A549 (cell line): ENCODE data around the gene KIFC1. TPM values are rescaled to one million over a fixed set of nuclear protein-coding genes. Genes with fewer than 3 reads are reported as not detected.
A peak's percentile ranks its signal among the peaks of the same experiment; 100 is the strongest.

Source experiments
- ATAC-seq, 2 experiments: fragments of 200-7000 bp in 1 of 2; fragments of >200 bp in 1 of 2; cut with Nextera tagmentation in 1 of 2; cut with Tn5 transposase in 1 of 2; 3 replicates each; pipeline versions ENCODE4 v1.8.0 to v1.9.1; 2018 to 2020; ENCODE audit warnings: mild to moderate bottlenecking in 1 of 2, moderate library complexity in 1 of 2
- CTCF ChIA-PET: fragments of 300-600 bp; sonication (Branson Sonifier 250); formaldehyde crosslinking; extraction: SDS; loops from one replicate; lab custom pipeline; 2021; ENCODE audit warnings: antibody characterized with exemption, inconsistent platforms; lab: Yijun Ruan, JAX
- POLR2A ChIA-PET: fragments of 350-600 bp; formaldehyde crosslinking; extraction: SDS; loops from one replicate; lab custom pipeline; 2021; ENCODE audit warnings: antibody characterized with exemption, inconsistent platforms; lab: Yijun Ruan, JAX
- DNase-seq, 2 experiments: peaks; one replicate each; pipeline versions ENCODE4 v3.0.0 to v3.0.0-alpha.2; 2011 to 2016; ENCODE audit warnings: low read depth in 1 of 2, low spot score in 1 of 2
- FAIRE-seq: peaks from 2 replicates; lab custom pipeline; 2011; peaks lifted over from hg19 to GRCh38; lab: Jason Lieb, UNC
- H3K27ac ChIP-seq, 2 experiments: fragments of >200 bp; sonication (Bioruptor Twin); formaldehyde crosslinking; 3 replicates each; pipeline ENCODE4 v1.5.1; 2016 to 2017
- H3K4me1 ChIP-seq: fragments of >200 bp; sonication (Bioruptor Twin); formaldehyde crosslinking; 3 replicates; pipeline ENCODE4 v1.6.1; 2016
- H3K4me2 ChIP-seq: fragments of >200 bp; sonication (Bioruptor Twin); formaldehyde crosslinking; 3 replicates; pipeline ENCODE4 v1.6.1; 2016
- H3K4me3 ChIP-seq: fragments of >200 bp; sonication (Bioruptor Twin); formaldehyde crosslinking; 3 replicates; pipeline ENCODE4 v1.5.1; 2016
- H3K9me3 ChIP-seq: fragments of >200 bp; sonication (Bioruptor Twin); formaldehyde crosslinking; 3 replicates; pipeline ENCODE4 v1.6.1; 2016
- CBX2 ChIP-seq: fragments of 200-600 bp; sonication (generic); IDR thresholded peaks from 2 replicates; pipeline ENCODE4 v1.6.1; 2016; ENCODE audit warnings: low read depth, mild to moderate bottlenecking, borderline replicate concordance
- EP300 ChIP-seq, 2 experiments: fragments of >200 bp; sonication (Bioruptor Twin); formaldehyde crosslinking; IDR thresholded peaks; 2 replicates in 1 of 2; 3 replicates in 1 of 2; pipeline ENCODE4 v1.6.1; 2016 to 2017
- HOXA7 ChIP-seq: fragments of 250-450 bp; sonication (Bioruptor Pico); IDR thresholded peaks from 2 replicates; pipeline ENCODE4 v1.5.0; 2020; ENCODE audit warnings: mild to moderate bottlenecking, moderate library complexity
- JUN ChIP-seq, 2 experiments: fragments of >200 bp; sonication (Bioruptor Twin); formaldehyde crosslinking; IDR thresholded peaks; 2 replicates in 1 of 2; 3 replicates in 1 of 2; pipeline ENCODE4 v1.6.1; 2016 to 2017
- KDM1A ChIP-seq: fragments of 200-600 bp; sonication (generic); IDR thresholded peaks from 2 replicates; pipeline ENCODE4 v1.6.1; 2016; ENCODE audit warnings: low read depth, mild to moderate bottlenecking
- KDM5A ChIP-seq: fragments of 200-600 bp; sonication (generic); IDR thresholded peaks from 2 replicates; pipeline ENCODE4 v1.6.1; 2016; ENCODE audit warnings: antibody characterized with exemption, mild to moderate bottlenecking
- NPAS2 ChIP-seq: fragments of 250-450 bp; sonication (Bioruptor Pico); IDR thresholded peaks from 2 replicates; pipeline ENCODE4 v1.8.0; 2022; ENCODE audit warnings: mild to moderate bottlenecking, moderate library complexity, borderline replicate concordance
- PHF8 ChIP-seq: fragments of 200-600 bp; sonication (generic); IDR thresholded peaks from 2 replicates; pipeline ENCODE4 v1.6.1; 2016; ENCODE audit warnings: low read depth, mild to moderate bottlenecking, antibody characterized with exemption, moderate library complexity, borderline replicate concordance
- POLR2A ChIP-seq: IDR thresholded peaks from 2 replicates; pipeline ENCODE4 v1.6.1; 2012; ENCODE audit warnings: mild to moderate bottlenecking, low read length
- ZNF302 ChIP-seq: fragments of 250-450 bp; sonication (Bioruptor Pico); IDR thresholded peaks from 2 replicates; pipeline ENCODE4 v1.9.0; 2021; ENCODE audit warnings: inconsistent platforms, mild to moderate bottlenecking, moderate library complexity
- WGBS: methylation state at CpG from one replicate; pipeline ENCODE4 v1.1.6; 2017; ENCODE audit errors: missing lambda C conversion rate; 5-methylcytosine and 5-hydroxymethylcytosine counted together
- polyA plus RNA-seq, 4 experiments: library from polyadenylated mRNA; depleted of rRNA in 3 of 4; stranded (reverse); fragments of >200 nt; fragmentation: RNase III in 1 of 4; extraction: RNeasy Plus Mini Kit Qiagen cat#74134 plus additional on column Dnase treatment in 1 of 4; gene quantifications; 2 replicates in 3 of 4; 3 replicates in 1 of 4; pipeline ENCODE4 v1.2.3, GENCODE V29; 2011 to 2017
- TF ChIP-seq, protein P1 (sequence below): fragments of 250-450 bp; sonication (Bioruptor Pico); IDR thresholded peaks from 2 replicates; pipeline ENCODE4 v1.5.0; 2021; ENCODE audit warnings: mild to moderate bottlenecking, moderate library complexity, borderline replicate concordance
- TF ChIP-seq, protein P2 (sequence below): IDR thresholded peaks from 2 replicates; pipeline ENCODE4 v1.6.1; 2012
- TF ChIP-seq, protein P3 (sequence below): fragments of 450-650 bp; IDR thresholded peaks from 2 replicates; pipeline ENCODE4 v1.6.1; 2014; ENCODE audit warnings: antibody characterized with exemption
- TF ChIP-seq, protein P4 (sequence below): IDR thresholded peaks from 2 replicates; pipeline ENCODE4 v1.6.1; 2012; ENCODE audit warnings: low read depth, borderline replicate concordance
- TF ChIP-seq, protein P5 (sequence below): fragments of >200 bp; sonication (Bioruptor Twin); formaldehyde crosslinking; IDR thresholded peaks from 3 replicates; pipeline ENCODE4 v1.6.1; 2016

Gene KIFC1
- polyA plus RNA-seq, 2 of the 4 experiments (the other 2 are of a cell fraction), result 23.9 to 30.5 TPM

DNA sequence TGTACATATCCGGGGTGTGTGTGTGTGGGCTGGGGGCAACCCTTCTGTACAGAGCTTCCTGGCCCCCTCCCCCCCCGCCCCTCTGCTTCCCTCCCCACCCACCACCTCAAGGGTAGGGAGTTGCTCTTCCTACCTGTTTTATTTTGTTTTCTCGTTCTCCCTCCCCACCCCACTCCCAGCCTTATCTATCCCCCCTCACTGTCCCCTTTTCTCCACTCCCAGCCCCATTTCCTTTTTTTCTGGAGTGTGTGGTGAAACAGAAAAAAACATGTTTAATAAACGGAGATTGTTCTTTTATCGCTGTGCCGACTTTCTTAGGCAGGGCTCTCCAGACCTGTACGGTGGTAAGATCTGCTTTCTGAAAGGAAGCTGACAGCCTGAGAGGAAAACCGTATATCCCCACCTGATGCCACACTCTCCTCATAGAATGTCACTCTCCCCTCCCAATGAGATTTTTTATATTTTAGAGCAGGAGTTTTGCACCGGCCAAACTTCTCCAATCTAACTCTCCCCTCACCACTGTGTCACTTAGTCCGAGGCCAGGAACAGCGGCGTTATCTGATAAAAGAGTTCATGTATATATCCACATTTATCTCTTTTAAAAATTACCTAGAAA lies 61.9 kb downstream of the KIFC1 start:
- TF ChIP-seq, protein P1, sequence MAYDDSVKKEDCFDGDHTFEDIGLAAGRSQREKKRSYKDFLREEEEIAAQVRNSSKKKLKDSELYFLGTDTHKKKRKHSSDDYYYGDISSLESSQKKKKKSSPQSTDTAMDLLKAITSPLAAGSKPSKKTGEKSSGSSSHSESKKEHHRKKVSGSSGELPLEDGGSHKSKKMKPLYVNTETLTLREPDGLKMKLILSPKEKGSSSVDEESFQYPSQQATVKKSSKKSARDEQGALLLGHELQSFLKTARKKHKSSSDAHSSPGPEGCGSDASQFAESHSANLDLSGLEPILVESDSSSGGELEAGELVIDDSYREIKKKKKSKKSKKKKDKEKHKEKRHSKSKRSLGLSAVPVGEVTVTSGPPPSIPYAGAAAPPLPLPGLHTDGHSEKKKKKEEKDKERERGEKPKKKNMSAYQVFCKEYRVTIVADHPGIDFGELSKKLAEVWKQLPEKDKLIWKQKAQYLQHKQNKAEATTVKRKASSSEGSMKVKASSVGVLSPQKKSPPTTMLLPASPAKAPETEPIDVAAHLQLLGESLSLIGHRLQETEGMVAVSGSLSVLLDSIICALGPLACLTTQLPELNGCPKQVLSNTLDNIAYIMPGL (CRISPR knock-in tag), result no peak
- TF ChIP-seq ZNF302 (CRISPR knock-in tag), result no peak
- no peak for TF ChIP-seq EP300 (IDR thresholded peaks at IDR 0.05)
- no peak for TF ChIP-seq HOXA7
- TF ChIP-seq, protein P2, sequence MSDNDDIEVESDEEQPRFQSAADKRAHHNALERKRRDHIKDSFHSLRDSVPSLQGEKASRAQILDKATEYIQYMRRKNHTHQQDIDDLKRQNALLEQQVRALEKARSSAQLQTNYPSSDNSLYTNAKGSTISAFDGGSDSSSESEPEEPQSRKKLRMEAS, result no peak
- no peak for TF ChIP-seq KDM1A
- TF ChIP-seq NPAS2 (CRISPR knock-in tag), result no peak
- TF ChIP-seq, protein P3, sequence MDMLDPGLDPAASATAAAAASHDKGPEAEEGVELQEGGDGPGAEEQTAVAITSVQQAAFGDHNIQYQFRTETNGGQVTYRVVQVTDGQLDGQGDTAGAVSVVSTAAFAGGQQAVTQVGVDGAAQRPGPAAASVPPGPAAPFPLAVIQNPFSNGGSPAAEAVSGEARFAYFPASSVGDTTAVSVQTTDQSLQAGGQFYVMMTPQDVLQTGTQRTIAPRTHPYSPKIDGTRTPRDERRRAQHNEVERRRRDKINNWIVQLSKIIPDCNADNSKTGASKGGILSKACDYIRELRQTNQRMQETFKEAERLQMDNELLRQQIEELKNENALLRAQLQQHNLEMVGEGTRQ, result no peak
- ChIA-PET CTCF (interaction anchor here (2.0 kb wide), 1 partner anchor 27 kb away, joined by 12 read pairs; no protein-coding TSS in a partner anchor), POLR2A (interaction anchor here (0.6 to 2.3 kb wide), 7 partner anchors 14 to 165 kb away, joined by 4 to 11 read pairs (median 5); partner anchors contain the start of gene WDR46)
- WGBS, result 14% methylated on average over 12 of the region's 12 CpGs
- H3K4me1 ChIP-seq, result peaks cover 10% of the 10 kb centered on the region; the same call in 2 of the 3 replicates
- ATAC-seq (no peak), DNase-seq (no peak), FAIRE-seq (no peak)
- H3K4me3 ChIP-seq, result peak overlapping the region; percentile 97
- H3K27ac ChIP-seq, result peak overlapping the region; percentile 93 to 95
- no peaks in the 10 kb centered on the region for H3K9me3 ChIP-seq
- H3K4me2 ChIP-seq, result peak overlapping the region; percentile 98

DNA sequence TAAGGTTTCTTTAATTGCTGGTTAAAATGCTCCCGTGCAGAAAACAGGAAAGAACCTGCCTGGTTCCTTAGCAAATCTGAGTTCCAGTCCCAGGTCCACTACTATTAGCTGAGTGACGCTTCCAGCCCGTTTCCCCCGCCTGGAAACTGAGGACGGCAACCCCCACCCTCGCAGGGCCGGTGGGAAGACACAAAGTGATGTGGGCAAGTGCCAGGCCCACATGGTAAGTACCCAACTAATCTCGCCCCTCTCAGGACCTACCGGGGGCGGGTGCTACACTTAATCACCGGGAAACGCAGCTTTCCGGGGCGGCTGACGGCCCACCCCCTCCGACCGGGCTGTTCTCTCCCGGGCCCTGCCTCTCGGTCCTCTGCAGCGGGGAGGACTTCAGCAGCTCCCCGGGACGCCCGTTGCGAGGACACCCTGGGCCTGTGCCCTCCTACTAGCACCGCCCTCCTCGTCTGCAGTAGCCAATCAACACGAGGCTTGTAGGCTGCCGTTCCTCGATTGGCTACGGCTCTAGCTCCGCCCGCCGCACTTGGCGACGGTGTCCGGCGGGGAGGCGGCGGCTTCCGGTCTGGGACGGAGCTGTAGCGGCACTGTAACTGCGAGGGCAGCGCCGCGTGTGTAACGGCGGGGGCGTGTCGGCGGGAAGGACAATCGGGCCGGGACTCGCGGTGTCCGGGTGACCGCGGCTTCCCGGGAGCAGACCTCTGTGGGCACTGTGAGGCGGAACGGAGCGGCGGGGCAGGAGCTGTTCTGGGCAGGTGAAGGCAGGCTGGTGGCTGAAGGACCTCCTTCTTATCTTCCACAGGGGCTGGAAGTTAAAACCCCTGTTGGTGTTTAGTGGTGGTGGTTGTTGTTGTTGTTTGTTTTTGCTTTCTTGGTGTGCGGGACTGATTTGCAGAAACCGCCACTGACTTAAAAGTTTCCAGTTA lies 62.7 kb downstream of the KIFC1 start, which contains the start of gene ZBTB9:
Gene ZBTB9, plus strand, starts transcription at position 568 of the 938 bp plus-strand sequence. CDS start 525 bp downstream, outside the sequence.
- peak within 1 kb of the TSS; percentile 93 to 95 for H3K27ac ChIP-seq
- peaks cover 10% of the 10 kb centered on the region; the same call in 2 of the 3 replicates for H3K4me1 ChIP-seq
- POLR2A ChIA-PET, result interaction anchor here (0.6 to 2.3 kb wide), 8 partner anchors 14 to 165 kb away, joined by 3 to 11 read pairs (median 5); partner anchors contain the start of gene WDR46
- ATAC-seq (peak; percentile 98 to 100), DNase-seq (peak; percentile 93 to 95), FAIRE-seq (no peak)
- peak within 1 kb of the TSS; percentile 98 for H3K4me2 ChIP-seq
- TF ChIP-seq ZNF302 (CRISPR knock-in tag) (no peak), CBX2 (no peak), JUN (IDR thresholded peaks at IDR 0.05) (peak; percentile 50 to 51; a peak in 3 of 5 replicates), PHF8 (peak; percentile 29), POLR2A (peak; percentile 71), KDM5A (0 out of 2 replicates have a peak, but pooled peaks have one; percentile 12)
- TF ChIP-seq, protein P4, sequence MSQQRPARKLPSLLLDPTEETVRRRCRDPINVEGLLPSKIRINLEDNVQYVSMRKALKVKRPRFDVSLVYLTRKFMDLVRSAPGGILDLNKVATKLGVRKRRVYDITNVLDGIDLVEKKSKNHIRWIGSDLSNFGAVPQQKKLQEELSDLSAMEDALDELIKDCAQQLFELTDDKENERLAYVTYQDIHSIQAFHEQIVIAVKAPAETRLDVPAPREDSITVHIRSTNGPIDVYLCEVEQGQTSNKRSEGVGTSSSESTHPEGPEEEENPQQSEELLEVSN, result peak; percentile 91
- TF ChIP-seq, protein P2, result peak; percentile 97
- TF ChIP-seq, protein P5, sequence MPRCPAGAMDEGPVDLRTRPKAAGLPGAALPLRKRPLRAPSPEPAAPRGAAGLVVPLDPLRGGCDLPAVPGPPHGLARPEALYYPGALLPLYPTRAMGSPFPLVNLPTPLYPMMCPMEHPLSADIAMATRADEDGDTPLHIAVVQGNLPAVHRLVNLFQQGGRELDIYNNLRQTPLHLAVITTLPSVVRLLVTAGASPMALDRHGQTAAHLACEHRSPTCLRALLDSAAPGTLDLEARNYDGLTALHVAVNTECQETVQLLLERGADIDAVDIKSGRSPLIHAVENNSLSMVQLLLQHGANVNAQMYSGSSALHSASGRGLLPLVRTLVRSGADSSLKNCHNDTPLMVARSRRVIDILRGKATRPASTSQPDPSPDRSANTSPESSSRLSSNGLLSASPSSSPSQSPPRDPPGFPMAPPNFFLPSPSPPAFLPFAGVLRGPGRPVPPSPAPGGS, result 0 out of 3 replicates have a peak, but pooled peaks have one; percentile 55
- under 1% methylated on average over 13 of the region's 65 CpGs for WGBS
- CTCF ChIA-PET, result interaction anchor here (1.0 to 2.0 kb wide), 3 partner anchors 28 to 131 kb away, joined by 3 to 12 read pairs (median 3); no protein-coding TSS in a partner anchor
- peak within 1 kb of the TSS; percentile 97 for H3K4me3 ChIP-seq
- H3K9me3 ChIP-seq, result no peaks in the 10 kb centered on the region
